ENCODE data around the gene EXOC6B.
"Not testable (repeated sequence)": the region's sequence is repeated elsewhere in the genome, so short reads cannot be mapped to it uniquely, and the experiment has no call there.

Gene EXOC6B

DNA sequence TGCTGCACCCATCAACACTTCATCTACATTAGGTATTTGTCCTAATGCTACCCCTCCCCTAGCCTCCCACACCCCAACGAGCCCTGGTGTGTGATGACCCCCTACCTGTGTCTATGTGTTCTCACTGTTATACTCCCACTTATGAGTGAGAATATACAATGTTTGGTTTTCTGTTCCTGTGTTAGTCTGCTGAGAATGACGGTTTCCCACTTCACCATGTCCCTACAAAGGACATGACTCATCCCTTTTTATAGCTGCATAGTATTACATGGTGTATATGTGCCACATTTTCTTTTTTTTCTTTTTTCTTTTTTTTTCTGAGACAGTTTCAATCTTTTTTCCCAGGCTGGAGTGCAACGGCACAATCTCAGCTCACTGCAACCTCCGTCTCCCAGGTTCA, 394.1 kb downstream of the EXOC6B start:
- DNase-seq (ENCODE audit: low spot score): no peak

DNA sequence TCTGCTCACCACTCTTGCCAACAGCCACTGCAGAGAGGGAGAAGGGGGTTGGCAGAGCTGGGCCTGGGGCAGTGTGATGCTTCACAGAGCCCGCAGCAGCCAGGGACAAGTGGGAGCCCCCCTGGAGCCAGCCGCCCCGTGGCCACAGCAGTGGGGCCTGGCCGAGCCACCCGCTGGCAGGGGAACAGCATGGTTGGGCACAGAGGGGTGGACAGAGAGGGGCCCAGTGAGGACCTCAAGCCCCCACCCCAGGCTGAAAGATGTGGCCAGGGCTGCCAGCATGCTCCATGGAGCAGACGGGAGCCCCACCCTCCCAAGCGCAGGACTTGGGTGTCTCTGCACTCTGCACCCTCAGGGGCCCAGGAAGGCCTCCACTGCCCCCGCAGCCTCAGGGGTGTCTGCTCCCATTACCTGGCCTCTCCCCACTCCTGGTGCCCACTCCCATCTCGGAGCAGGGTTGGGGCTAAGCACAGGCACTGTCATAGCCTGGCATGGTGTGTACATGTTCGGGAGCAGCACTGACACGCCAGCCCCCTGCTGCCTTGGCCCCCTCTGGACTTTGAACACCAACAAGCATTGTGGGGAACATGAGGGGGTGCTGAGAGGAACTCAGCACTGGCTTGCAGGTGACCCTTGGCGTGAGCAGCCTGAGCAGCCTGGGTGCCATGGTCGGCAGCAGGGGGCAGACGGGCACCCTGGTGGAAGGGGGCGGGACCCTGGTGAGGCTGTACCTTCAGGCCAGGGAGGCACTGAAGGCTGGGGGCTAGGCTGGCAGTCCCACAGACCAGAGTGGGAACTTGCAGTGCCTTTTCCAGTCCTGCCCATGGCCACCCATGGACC, 398.6 kb downstream of the EXOC6B start:
- no peak for DNase-seq (ENCODE audit: low spot score)

- no peak for DNase-seq (ENCODE audit: low spot score)
Observed at GRCh38 chr2:72425996-72426395, 399.8 kb downstream of the EXOC6B start.

DNA sequence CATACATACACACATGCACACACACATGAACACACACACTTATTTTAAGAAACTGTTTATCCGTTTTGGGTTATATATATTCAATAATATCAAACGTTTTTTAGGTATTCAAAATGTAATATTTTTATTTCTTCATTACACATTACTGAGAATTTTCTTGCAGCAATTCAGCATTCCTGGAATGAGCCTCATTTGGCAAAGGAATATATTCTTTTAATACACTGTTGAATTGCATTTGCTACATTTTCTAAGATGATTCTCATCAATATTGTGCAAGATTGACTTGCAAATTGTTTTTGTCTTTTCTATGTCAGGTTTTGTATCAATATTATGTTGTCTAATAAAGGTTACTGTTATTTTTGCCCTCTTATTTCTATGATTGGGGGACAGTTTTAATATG, 402.1 kb downstream of the EXOC6B start:
- no peak for DNase-seq (ENCODE audit: low spot score)

GRCh38 chr2:72421771-72422379, 404.0 kb downstream of the EXOC6B start:
- not testable (repeated sequence) for DNase-seq (ENCODE audit: low spot score)

- no peak for DNase-seq (ENCODE audit: low spot score)
Observed at GRCh38 chr2:72415781-72416475, 409.9 kb downstream of the EXOC6B start.

- no peak for DNase-seq (ENCODE audit: low spot score)
Observed at GRCh38 chr2:72415241-72415661, 410.6 kb downstream of the EXOC6B start.

- DNase-seq (ENCODE audit: low spot score): no peak
Observed at GRCh38 chr2:72414137-72414760, 411.6 kb downstream of the EXOC6B start.

DNA sequence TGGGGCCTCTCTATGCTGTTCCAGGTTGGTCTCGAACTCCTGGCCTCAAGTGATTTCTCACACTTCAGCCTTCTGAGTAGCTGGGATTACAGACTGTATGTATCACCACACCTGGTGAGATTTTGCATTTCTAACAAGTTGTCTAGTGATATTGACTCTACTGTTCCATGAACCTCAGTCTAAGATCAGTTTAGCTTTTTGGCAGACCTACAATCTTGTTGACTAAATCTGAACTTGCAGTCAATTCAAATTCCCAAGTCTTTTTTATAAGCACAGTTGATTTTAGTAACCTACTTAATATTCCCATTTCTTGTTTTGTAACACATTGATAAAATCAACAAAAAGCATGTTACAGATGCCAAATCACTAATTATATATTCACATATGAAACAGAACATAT, 412.1 kb downstream of the EXOC6B start:
- no peak for DNase-seq (ENCODE audit: low spot score)

- DNase-seq (ENCODE audit: low spot score): no peak
Observed at GRCh38 chr2:72412214-72412613, 413.6 kb downstream of the EXOC6B start.

- DNase-seq (ENCODE audit: low spot score): no peak
Observed at GRCh38 chr2:72399879-72400278, 426.0 kb downstream of the EXOC6B start.

DNA sequence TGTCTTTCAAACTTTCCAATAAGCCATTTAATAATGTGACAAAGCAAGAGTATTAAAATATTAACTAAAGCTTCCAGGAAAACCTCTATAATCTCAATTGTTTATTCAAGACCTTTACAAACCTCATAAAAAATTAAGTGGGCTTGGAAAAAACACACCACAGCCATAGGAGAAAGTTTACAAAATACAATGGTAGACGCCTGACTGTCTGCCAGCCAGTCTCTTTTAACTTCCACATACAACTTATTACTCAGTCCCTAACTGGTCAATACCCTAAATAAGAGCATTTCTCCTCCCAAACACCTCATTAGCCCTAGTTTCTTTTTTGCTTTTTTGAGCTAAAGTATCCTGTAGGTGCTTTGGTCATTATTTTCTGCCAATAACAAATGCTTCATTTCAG, 430.7 kb downstream of the EXOC6B start:
- no peak for DNase-seq (ENCODE audit: low spot score)

GRCh38 chr2:72394541-72395070, 431.2 kb downstream of the EXOC6B start:
- no peak for DNase-seq (ENCODE audit: low spot score)

DNA sequence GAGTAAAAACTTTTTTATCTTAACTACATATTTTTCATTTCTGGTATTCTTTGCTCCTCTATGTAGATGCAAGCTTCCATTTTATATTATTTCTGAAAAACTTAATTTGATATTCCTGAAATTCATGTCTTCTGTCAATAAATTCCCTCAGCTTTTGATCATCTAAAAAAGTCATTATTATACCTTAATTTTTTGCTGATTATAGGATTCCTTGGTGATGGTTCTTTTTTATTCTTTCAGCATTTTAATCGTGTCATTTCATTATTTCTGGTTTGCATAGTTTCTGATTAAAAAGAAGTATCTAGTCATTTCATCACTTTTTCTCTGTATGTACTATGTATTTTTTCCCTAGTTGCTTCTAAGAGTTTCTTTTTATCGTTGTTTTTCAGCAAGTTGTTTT, 436.4 kb downstream of the EXOC6B start:
- no peak for DNase-seq (ENCODE audit: low spot score)

DNA sequence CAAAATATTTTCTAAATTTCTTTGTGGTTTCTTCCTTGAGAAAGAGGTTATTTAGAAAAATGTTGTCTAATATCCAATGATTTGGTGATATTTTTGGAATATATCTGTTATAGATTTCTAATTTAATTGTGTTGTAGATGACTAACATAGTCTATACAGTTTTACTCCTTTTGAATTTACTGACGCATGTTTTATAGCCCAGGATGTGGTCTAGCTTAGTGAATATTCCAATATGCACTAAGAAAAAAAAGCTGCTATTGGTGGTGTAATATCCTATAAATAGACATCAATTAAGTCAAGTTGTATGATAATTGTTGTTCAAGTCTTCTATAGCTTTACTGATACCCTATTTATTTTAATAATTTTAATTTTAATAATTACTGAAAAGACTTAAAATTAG, 437.6 kb downstream of the EXOC6B start:
- DNase-seq (ENCODE audit: low spot score): no peak

GRCh38 chr2:72386288-72386687, 439.5 kb downstream of the EXOC6B start:
- no peak for DNase-seq (ENCODE audit: low spot score)

DNA sequence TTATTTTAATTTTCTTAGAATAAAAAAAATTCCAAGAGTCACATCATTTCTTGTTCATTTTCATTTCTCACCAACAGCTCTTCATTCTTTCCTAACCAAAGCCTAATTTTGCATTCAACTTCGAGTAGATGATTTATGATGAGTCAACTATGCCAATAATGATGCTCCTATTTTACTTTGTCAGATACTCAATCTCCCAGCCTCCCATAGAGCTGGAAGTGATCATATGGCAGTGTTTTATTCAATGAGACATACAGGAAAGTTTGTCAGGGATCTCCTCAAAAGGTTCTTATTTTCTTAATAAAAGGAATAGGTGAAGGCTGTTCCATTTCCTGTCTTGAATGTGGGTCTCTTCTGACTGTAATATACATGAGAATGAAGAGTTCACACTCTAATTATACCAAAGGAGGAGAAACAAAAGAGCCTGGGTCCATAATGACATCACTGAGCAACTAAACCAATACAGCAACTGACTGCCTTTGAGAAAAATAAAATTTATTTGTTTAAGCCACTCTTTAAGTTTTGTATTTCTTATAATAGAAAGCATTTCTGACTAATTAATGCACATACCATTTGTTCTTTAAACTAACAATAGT, 447.0 kb downstream of the EXOC6B start:
- DNase-seq (ENCODE audit: low spot score): no peak

DNA sequence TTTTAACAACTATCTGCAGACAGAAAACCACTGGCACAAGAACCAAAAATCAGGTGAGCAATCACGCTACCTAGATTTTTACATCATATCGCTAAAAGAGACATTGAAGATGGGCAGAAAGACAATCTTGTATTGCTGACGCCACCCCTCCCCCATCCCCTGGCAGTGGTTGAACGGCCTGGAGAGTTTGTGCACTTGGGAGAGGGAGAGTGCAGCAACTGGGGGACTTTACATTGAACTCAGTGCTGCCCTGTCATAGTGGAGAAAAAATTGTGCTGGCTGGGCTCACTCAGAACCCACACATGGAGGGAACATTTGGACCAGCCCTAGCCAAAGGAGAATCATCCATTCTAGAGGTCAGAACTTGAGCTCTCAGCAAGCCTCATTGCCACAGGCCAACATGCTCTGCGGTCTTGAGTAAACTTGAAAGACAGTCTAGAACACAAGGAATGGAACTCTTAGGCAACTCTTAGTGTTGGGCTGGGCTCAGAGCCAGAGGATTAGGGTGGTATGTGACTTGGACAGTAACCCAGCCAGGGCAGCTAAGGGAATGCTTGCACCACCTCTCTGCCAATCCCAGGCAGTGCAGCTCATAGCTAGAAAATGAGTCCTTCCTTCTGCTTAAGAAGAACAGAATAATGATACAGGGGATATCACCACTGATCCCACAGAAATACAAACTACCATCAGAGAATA, 458.2 kb downstream of the EXOC6B start:
- DNase-seq (ENCODE audit: low spot score): no peak

GRCh38 chr2:72363406-72363805, 462.4 kb downstream of the EXOC6B start:
- DNase-seq (ENCODE audit: low spot score): no peak

DNA sequence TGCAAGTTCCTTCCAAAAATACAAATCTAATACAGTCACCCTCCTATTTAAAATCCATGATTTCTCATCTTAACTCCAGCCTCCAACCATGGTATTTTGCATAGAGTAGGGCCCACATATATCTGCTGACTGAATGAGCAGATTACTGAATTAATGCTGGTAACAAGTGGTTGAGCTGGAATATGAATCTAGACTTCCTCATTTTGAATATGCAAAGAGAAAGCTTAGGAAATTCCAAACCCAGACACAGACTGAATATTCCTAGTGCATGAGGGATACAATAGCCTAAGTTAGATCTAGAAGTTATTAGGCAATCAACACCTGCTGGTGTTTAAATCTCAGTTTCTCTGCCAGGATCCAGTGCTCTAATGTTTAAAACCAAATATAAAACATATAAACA, 463.1 kb downstream of the EXOC6B start:
- no peak for DNase-seq (ENCODE audit: low spot score)

GRCh38 chr2:72361521-72361920, 464.3 kb downstream of the EXOC6B start:
- no peak for DNase-seq (ENCODE audit: low spot score)
